K562 (cell line): ENCODE measurements around the gene TRPV6. TPM values are rescaled to one million over a fixed set of nuclear protein-coding genes. Genes with fewer than 3 reads are reported as not detected.

Source experiments
- ATAC-seq: fragments of 200-7000 bp; cut with Tn5 transposase; 3 replicates; pipeline ENCODE4 v1.9.1; 2020; ENCODE audit warnings: moderate library complexity
- BruUV-seq: library from RNA; stranded (reverse); fragments of 400-500 nt; replicated peaks from 2 replicates; lab custom pipeline; 2021; lab: Mats Ljungman, UMichigan
- CTCF ChIA-PET: fragments of 300-600 bp; formaldehyde crosslinking; extraction: SDS; loops from one replicate; lab custom pipeline; 2021; ENCODE audit warnings: low intra/inter-chr PET ratio; lab: Yijun Ruan, JAX
- POLR2A ChIA-PET: fragments of 300-600, 350-650 bp; sonication (Branson Sonifier 250); formaldehyde crosslinking; extraction: SDS; loops from one replicate; lab custom pipeline; 2021; ENCODE audit warnings: antibody characterized with exemption, inconsistent platforms; lab: Yijun Ruan, JAX
- DNase-seq, 4 experiments: peaks; one replicate each; pipeline versions ENCODE4 v3.0.0 to v3.0.0-alpha.2; 2011 to 2018; ENCODE audit warnings: low spot score in 3 of 4, mixed read lengths in 3 of 4; ENCODE audit errors: extremely low read depth in 1 of 4
- FAIRE-seq: peaks from 2 replicates; lab custom pipeline; 2011; peaks lifted over from hg19 to GRCh38; lab: Jason Lieb, UNC
- H2AFZ ChIP-seq: 2 replicates; pipeline ENCODE4 v1.6.0; 2011; ENCODE audit warnings: low read depth, low read length, control low read depth, inconsistent platforms
- H3K27ac ChIP-seq: fragments of 200-600 bp; 3 replicates; pipeline ENCODE4 v1.8.0; 2011; ENCODE audit warnings: low read depth, mild to moderate bottlenecking, control low read depth, inconsistent platforms, low read length, moderate library complexity, mixed read lengths; ENCODE audit errors: extremely low read depth
- H3K27me3 ChIP-seq, 2 experiments: fragments of 300-600 bp in 1 of 2; 2 replicates in 1 of 2; 3 replicates in 1 of 2; pipeline versions ENCODE4 v1.6.0 to v1.8.0; 2011; ENCODE audit warnings: inconsistent platforms in 2 of 2, low read length in 2 of 2, mild to moderate bottlenecking in 1 of 2, mixed read lengths in 1 of 2, moderate library complexity in 1 of 2; ENCODE audit not compliant: control insufficient read depth in 2 of 2, insufficient read depth in 2 of 2
- H3K36me3 ChIP-seq: fragments of 300-600 bp; 3 replicates; pipeline ENCODE4 v1.8.0; 2011; ENCODE audit warnings: mild to moderate bottlenecking, low read length, inconsistent platforms; ENCODE audit not compliant: control insufficient read depth, insufficient read depth
- H3K4me1 ChIP-seq, 2 experiments: fragments of 200-600 bp in 1 of 2; replicated peaks in 1 of 2; 2 replicates in 1 of 2; 3 replicates in 1 of 2; pipeline versions ENCODE4 v1.5.1 to v1.8.0; 2011; ENCODE audit warnings: inconsistent platforms in 2 of 2, low read length in 2 of 2, mild to moderate bottlenecking in 1 of 2, mixed read lengths in 1 of 2, moderate library complexity in 1 of 2; ENCODE audit not compliant: control insufficient read depth in 2 of 2, insufficient read depth in 2 of 2
- H3K4me2 ChIP-seq: 2 replicates; pipeline ENCODE4 v1.6.1; 2011; ENCODE audit warnings: low read length, control low read depth, inconsistent platforms, mixed read lengths; ENCODE audit not compliant: insufficient read depth
- H3K4me3 ChIP-seq: fragments of 200-600 bp; sonication (generic), shearing (Covaris generic); 2 replicates; pipeline ENCODE4 v1.5.1; 2016; ENCODE audit warnings: control low read depth, inconsistent platforms
- H3K79me2 ChIP-seq: fragments of 200-600 bp; 3 replicates; pipeline ENCODE4 v1.8.0; 2011; ENCODE audit warnings: low read length, inconsistent platforms; ENCODE audit not compliant: control insufficient read depth, insufficient read depth
- H3K9ac ChIP-seq, 2 experiments: 2 replicates each; pipeline versions ENCODE4 v1.6.0 to v1.6.1; 2011; ENCODE audit warnings: low read depth in 2 of 2, low read length in 2 of 2, control low read depth in 1 of 2, inconsistent platforms in 1 of 2, mild to moderate bottlenecking in 1 of 2, mixed read lengths in 1 of 2; ENCODE audit not compliant: insufficient read depth in 1 of 2
- H3K9me1 ChIP-seq: one replicate; pipeline ENCODE4 v1.6.0; 2011; ENCODE audit warnings: inconsistent platforms, mild to moderate bottlenecking, low read length, moderate library complexity; ENCODE audit not compliant: control insufficient read depth, insufficient read depth
- H3K9me3 ChIP-seq: replicated peaks from 2 replicates; pipeline ENCODE4 v1.5.1; 2011; ENCODE audit warnings: low read depth, low read length, inconsistent platforms; ENCODE audit not compliant: control insufficient read depth, insufficient read depth
- H4K20me1 ChIP-seq: replicated peaks from 2 replicates; pipeline ENCODE4 v1.6.1; 2011; ENCODE audit warnings: low read length, inconsistent platforms, mixed read lengths; ENCODE audit not compliant: control insufficient read depth, insufficient read depth
- ATF2 ChIP-seq: sonication (generic); formaldehyde crosslinking; IDR thresholded peaks from 2 replicates; pipeline ENCODE4 v1.8.1; 2022; ENCODE audit warnings: missing genetic modification reagents
- CEBPB ChIP-seq: fragments of 450-650 bp; IDR thresholded peaks from 2 replicates; pipeline ENCODE4 v1.6.1; 2016; ENCODE audit warnings: missing genetic modification characterization, missing compliant biosample characterization
- CEBPG ChIP-seq, 3 experiments: fragments of 200-800 bp in 1 of 3; sonication (Bioruptor generic) in 1 of 3; sonication (generic) in 1 of 3; formaldehyde crosslinking in 1 of 3; IDR thresholded peaks in 2 of 3; conservative IDR thresholded peaks in 1 of 3; 2 replicates each; pipeline versions ENCODE4 v1.6.1 to v1.8.0; 2016 to 2022; ENCODE audit warnings: missing compliant biosample characterization in 2 of 3, missing genetic modification characterization in 2 of 3, mild to moderate bottlenecking in 1 of 3, missing genetic modification reagents in 1 of 3
- IRF1 ChIP-seq: sonication (generic); formaldehyde crosslinking; IDR thresholded peaks from 2 replicates; pipeline ENCODE4 v1.8.0; 2022; ENCODE audit warnings: missing genetic modification reagents, mild to moderate bottlenecking, borderline replicate concordance
- MBD1 ChIP-seq: fragments of 250-450 bp; sonication (Bioruptor Pico); IDR thresholded peaks from 2 replicates; pipeline ENCODE4 v1.8.0; 2022; ENCODE audit warnings: inconsistent platforms
- NFIC ChIP-seq: fragments of 450-650 bp; IDR thresholded peaks from 2 replicates; pipeline ENCODE4 v1.6.1; 2017; ENCODE audit warnings: mild to moderate bottlenecking, inconsistent platforms
- PHF8 ChIP-seq: fragments of 200-600 bp; sonication (generic); IDR thresholded peaks from 2 replicates; pipeline ENCODE4 v1.6.1; 2012; ENCODE audit warnings: mixed run types, mild to moderate bottlenecking, inconsistent platforms, low read length, moderate library complexity, borderline replicate concordance
- RBBP5 ChIP-seq: fragments of 200-600 bp; sonication (generic); IDR thresholded peaks from 2 replicates; pipeline ENCODE4 v1.6.1; 2012; ENCODE audit warnings: borderline replicate concordance, mild to moderate bottlenecking, low read length, control low read depth, inconsistent platforms; ENCODE audit not compliant: insufficient read depth, poor library complexity, severe bottlenecking
- SPI1 ChIP-seq: IDR thresholded peaks from 2 replicates; pipeline ENCODE4 v1.6.1; 2011; ENCODE audit warnings: low read depth, low read length, control low read depth, borderline replicate concordance
- ZNF311 ChIP-seq: fragments of 250-450 bp; sonication (Bioruptor Pico); IDR thresholded peaks from 2 replicates; pipeline ENCODE4 v1.4.0; 2020; ENCODE audit warnings: mild to moderate bottlenecking, moderate library complexity
- WGBS: fragments of 100-300 bp; shearing (Covaris generic); methylation state at CpG from one replicate; pipeline ENCODE4 v1.1.6; 2016; ENCODE audit warnings: low coverage, mixed read lengths; ENCODE audit not compliant: insufficient coverage; ENCODE audit errors: missing lambda C conversion rate; 5-methylcytosine and 5-hydroxymethylcytosine counted together
- in situ Hi-C: fragments of 300-500 bp; cut with MboI; formaldehyde crosslinking; loops from 4 replicates; pipeline ENCODE4 v1.15.0; 2018; ENCODE audit warnings: inconsistent platforms, mixed read lengths
- intact Hi-C: fragments of 100-400 bp; cut with micrococcal nuclease; formaldehyde crosslinking; loops from 2 replicates; pipeline ENCODE4 v1.14.2; 2022
- polyA plus RNA-seq, 8 experiments: library from polyadenylated mRNA; depleted of rRNA in 4 of 8; stranded (reverse) in 5 of 8; unstranded in 3 of 8; fragments of >200 nt; fragmentation: Nextera tagmentation in 2 of 8; fragmentation: Illumina TruSeq in 1 of 8; extraction: Ambion mirVana in 2 of 8; extraction: Trizol in 1 of 8; gene quantifications; 2 replicates each; pipeline versions ENCODE4 v1.2.1 to v1.2.3, GENCODE V29; 2011 to 2014; ENCODE audit warnings: inconsistent platforms in 1 of 8, missing spikeins in 1 of 8
- total RNA-seq, 7 experiments: library from RNA; depleted of rRNA in 6 of 7; stranded (reverse); fragments of >200 nt in 6 of 7; fragmentation: Illumina TruSeq in 2 of 7; extraction: Trizol in 2 of 7; gene quantifications; 2 replicates each; pipeline versions ENCODE4 v1.2.1 to v1.2.3, GENCODE V29; 2011 to 2021; ENCODE audit warnings: low replicate concordance in 1 of 7
- TF ChIP-seq, protein P1 (sequence below): fragments of 250-450 bp; sonication (Bioruptor Pico); IDR thresholded peaks from 2 replicates; pipeline ENCODE4 v1.5.0; 2021; ENCODE audit warnings: mild to moderate bottlenecking, moderate library complexity

TRPV6 gene
- total and polyA plus RNA-seq, 9 of the 15 experiments (the other 6 are each of a cell fraction or from before 2014, with no cell fraction given): 0.04 to 0.36 (median 0.11) TPM

DNA sequence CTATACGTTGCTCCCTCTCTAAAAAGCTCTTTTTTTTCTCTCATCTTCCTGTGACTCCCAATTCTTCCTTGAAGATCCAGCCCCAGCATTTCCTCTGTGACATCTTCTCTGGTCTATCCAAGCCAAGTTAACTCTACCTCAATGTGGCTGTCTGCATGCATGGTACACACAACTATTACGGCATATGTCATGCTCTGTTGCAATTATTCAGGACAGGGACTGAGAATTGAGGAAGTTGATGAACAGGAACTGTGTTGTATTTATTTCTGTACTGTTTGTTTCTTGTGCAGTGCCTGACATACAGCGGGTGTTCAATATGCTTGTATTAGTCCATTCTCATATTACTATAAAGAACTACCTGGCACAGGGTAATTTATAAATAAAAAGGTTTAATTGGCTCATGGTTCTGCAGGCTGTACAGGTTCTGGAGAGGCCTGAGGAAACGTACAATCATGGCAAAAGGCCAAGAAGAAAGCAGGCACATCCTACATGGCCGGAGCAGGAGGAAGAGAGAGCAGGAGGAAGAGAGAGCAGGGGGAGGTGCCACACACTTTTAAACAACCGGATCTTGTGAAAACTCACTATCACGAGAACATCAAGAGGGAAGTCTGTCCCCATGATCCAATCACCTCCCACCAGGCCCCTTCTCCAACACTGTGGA is 41.7 kb upstream of the TRPV6 start:
- Histone ChIP-seq H3K4me1 (no peaks in the 10 kb centered on the region), H2AFZ (0 out of 2 replicates have a peak overlapping the region, but pooled peaks have one; percentile 3), H3K4me3 (no peak overlapping the region), H4K20me1 (no peaks in the 10 kb centered on the region; the same call in 1 of the 2 replicates), H3K36me3 (no peaks in the 10 kb centered on the region), H3K27ac (no peak overlapping the region), H3K4me2 (no peak overlapping the region), H3K27me3 (peaks cover 26 to 41% of the 10 kb centered on the region in 2 experiments), H3K9me3 (no peaks in the 10 kb centered on the region), H3K9me1 (no peaks in the 10 kb centered on the region), H3K79me2 (no peaks in the 10 kb centered on the region), H3K9ac (no peak overlapping the region)
- FAIRE-seq (no peak), DNase-seq (no peak), ATAC-seq (no peak; the same call in 2 of the 3 replicates)
- in situ Hi-C loops: no loop called here
- WGBS: 4% methylated on average over 7 of the region's 7 CpGs
- POLR2A ChIA-PET: no interaction called here
- CTCF ChIA-PET: no interaction called here
- intact Hi-C loops: no loop called here
- no peak for TF ChIP-seq ZNF311 (CRISPR knock-in tag)
- TF ChIP-seq ATF2 (CRISPR knock-in tag): no peak
- TF ChIP-seq PHF8: no peak
- TF ChIP-seq RBBP5: no peak
- TF ChIP-seq IRF1 (CRISPR knock-in tag): no peak
- TF ChIP-seq CEBPB (tag): peak; percentile 75
- TF ChIP-seq, protein P1, sequence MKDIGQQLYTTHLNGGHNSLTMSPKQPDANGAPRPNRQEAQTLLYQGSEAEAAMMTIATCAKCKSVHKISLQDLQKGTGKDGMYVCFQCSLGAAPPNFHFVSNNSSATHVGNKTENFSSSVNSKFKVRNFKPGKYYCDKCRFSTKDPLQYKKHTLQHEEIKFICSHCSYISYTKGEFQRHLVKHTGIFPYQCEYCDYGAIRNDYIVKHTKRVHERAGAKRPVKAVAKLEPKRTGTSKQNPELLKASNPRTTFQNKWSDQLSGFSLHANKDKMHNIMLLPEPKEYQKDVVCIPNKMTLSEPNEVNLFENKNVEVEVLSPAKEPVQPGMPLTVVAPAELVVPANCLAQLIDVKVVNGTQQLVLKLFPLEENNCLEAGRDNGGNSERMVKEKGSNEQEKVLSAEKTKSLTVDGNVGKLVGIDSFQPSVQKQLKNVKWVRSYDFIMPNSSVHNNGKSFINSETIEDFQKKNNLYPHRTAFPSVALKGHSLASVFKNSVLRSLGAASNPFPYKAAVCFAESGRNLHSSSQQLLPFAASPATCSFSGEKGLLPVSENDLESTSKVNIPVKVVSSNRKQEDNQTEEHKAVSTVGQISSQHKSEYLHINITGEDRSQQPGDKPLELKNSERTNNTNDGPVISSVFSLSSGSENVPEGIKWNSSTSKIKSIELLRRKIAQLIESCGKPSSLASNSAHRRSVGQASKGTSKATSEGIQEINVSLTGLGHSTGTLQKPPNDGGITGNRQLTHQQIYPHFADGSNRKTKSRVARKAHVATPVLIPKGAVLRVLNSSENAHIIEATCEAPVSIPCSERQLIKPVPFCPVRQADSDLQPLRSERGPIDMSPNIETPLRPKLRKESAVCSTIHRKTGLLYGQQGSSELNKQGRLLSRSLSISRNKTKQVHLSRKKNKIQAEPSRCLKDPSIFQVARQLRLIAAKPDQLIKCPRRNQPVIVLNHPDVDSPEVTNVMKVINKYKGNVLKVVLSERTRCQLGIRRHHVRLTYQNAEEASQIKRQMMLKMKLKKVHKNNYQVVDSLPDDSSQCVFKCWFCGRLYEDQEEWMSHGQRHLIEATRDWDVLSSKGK (CRISPR knock-in tag): no peak
- peak; percentile 64 for TF ChIP-seq NFIC
- peak; percentile 18; the same call in 1 of the 2 replicates for TF ChIP-seq SPI1
- no peak for TF ChIP-seq CEBPG (CRISPR knock-in tag; IDR thresholded peaks at IDR 0.05)
- TF ChIP-seq CEBPG (tag; conservative IDR thresholded peaks at IDR 0.05 in 1 of 2, IDR thresholded peaks at IDR 0.05 in 1 of 2): peak in 1 of 2 experiments; percentile 38; a peak in 1 of 4 replicates
- no peak for TF ChIP-seq MBD1
- no TSS peak for BruUV-seq
